PFSK-1 (cell line): Measurements from ENCODE around the gene SCN2A.

ENCODE experiments used
- POLR2AphosphoS5 ChIP-seq: IDR thresholded peaks from 2 replicates; pipeline ENCODE4 v1.6.1; 2012; ENCODE audit warnings: low read depth, mild to moderate bottlenecking, control low read depth, low read length, moderate library complexity
- REST ChIP-seq, 2 experiments: IDR thresholded peaks; 2 replicates each; pipeline versions ENCODE4 v1.6.1 to v1.8.0; 2011 to 2012; ENCODE audit warnings: low read depth in 2 of 2, low read length in 2 of 2, control low read depth in 1 of 2, inconsistent platforms in 1 of 2, mild to moderate bottlenecking in 1 of 2, moderate library complexity in 1 of 2; ENCODE audit not compliant: insufficient read depth in 1 of 2
- SIN3A ChIP-seq: IDR thresholded peaks from 2 replicates; pipeline ENCODE4 v1.6.1; 2012; ENCODE audit warnings: mild to moderate bottlenecking, low read length, moderate library complexity, borderline replicate concordance; ENCODE audit not compliant: insufficient read depth

DNA sequence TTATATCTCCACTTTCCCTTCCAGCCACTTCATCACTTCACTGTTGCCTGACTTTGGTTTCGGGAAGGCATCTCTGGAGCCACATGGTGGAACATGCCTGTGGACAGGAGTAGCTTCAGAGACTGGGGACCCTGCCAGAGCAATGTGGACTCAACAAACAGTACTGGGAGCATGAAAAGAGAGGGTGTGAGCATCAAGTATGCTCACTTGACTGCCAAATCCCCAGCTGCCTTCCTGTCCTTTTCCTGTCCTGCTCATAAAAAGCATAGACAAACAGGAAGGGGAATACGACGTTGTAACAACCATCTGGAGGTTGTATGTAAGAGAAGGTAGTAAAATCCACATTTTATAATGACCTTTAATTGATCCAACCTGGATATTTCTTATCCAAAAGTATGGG is 169.0 kb downstream of the SCN2A start:
- TF ChIP-seq POLR2AphosphoS5 (no peak), REST (IDR thresholded peaks at IDR 0.05; ENCODE audit: insufficient read depth in 1 of 2, low read depth in 2 of 2, low read length in 2 of 2) (no peak), SIN3A (no peak)
